OCI-LY7 (cell line): Measurements from ENCODE around the gene CELF2.

Experiments
- CTCF ChIP-seq: fragments of 200-600 bp; sonication (generic); conservative IDR thresholded peaks from 2 replicates; pipeline ENCODE4 v1.5.1; 2014; ENCODE audit warnings: mild to moderate bottlenecking, antibody characterized with exemption, low read length, moderate library complexity, mixed read lengths
- EZH2phosphoT487 ChIP-seq: fragments of 200-600 bp; sonication (generic); IDR thresholded peaks from 2 replicates; pipeline ENCODE4 v1.6.1; 2018; ENCODE audit warnings: low read depth, borderline replicate concordance, mild to moderate bottlenecking, mixed run types, antibody characterized with exemption, low read length, moderate library complexity, mixed read lengths

GRCh38 chr10:11225935-11226334 lies 208.3 kb downstream of the CELF2 start:
- TF ChIP-seq CTCF (no peak), EZH2phosphoT487 (no peak)
